Stimulated activated CD4-positive, alpha-beta T cell treated with anti-CD3 and anti-CD28 coated beads, TNF-alpha, amount 100 ng/mL, for 24 hours (primary cell): ENCODE results near the gene PLAC9.
"Not testable (repeated sequence)": the region's sequence is repeated elsewhere in the genome, so short reads cannot be mapped to it uniquely, and the experiment has no call there.

Experiments
- DNase-seq, 3 experiments: peaks; one replicate each; pipeline ENCODE4 v3.0.0-alpha.2; 2020; ENCODE audit warnings: low read depth in 3 of 3

Gene PLAC9, protein sequence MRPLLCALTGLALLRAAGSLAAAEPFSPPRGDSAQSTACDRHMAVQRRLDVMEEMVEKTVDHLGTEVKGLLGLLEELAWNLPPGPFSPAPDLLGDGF

GRCh38 chr10:80132299-80133139, at the start of gene PLAC9:
TSS of gene PLAC9 (plus strand) at chr10:80132730. CDS start at chr10:80132763, 33 bp downstream.
- no peak for DNase-seq

DNA sequence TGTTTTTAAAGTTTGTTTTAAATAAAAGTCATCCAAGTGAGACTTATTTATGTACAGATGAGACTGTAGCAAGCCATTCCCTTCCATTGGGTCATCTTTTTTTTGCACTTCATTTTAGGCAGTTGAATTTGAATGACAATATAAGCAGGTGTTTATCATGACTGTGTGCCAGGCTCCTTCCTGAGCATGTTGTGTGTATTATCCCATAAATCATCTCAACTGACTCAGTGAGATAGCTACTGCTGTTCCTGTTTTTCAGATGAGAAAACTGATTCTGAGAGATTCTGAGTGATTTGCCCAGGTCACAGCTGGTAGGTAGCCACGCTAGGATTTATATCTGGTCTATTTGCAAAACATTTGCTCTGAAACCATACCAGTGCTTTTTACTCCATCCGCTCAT, 42.4 kb upstream of the PLAC9 start:
- DNase-seq: no peak

DNA sequence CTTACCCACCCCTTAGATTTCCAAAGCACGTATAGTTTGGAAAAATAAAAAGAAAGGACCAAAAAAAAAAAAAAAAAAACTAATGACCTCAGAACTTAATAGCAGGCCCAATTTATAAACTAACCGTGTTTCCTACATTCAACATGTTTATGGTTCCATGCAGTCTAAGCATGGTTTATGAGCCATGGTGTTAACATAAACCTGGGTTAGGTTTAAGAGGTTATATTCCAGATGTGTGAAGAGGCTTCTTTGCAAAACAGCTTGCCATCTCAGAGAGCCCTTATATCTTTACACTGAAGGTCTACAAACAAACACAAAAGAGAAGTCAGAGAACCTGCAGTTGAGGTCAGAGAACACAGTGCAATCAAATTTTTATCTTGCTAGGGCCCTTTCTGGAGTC, 38.3 kb upstream of the PLAC9 start:
- no peak for DNase-seq

DNA sequence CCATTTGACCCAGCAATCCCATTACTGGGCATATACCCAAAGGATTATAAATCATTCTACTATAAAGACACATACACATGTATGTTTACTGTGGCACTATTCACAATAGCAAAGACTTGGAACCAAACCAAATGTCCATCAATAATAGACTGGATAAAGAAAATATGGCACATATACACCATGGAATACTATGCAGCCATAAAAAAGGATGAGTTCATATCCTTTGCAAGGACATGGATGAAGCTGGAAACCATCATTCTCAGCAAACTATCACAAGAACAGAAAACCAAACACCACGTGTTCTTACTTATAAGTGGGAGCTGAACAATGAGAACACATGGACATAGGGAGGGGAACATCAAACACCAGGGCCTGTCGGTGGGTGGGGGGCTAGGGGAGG, 34.3 kb upstream of the PLAC9 start:
- DNase-seq: not testable (repeated sequence)

DNA sequence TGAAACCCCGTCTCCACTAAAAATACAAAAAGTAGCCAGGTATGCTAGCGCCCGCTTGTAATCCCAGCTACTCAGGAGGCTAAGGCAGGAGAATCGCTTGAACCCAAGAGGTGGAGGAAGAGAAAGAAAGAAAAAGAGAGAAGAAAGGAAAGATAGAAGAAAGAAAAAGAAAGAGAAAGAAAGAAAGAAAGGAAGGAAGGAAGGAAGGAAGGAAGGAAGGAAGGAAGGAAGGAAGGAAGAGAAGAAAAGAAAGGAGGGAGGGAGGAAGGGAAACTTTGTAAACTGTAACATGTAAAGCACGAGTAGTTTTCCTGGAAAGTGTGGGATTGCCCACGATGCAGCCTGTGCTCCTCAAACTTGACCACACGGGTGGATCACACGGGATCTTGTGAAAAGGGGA, 33.2 kb upstream of the PLAC9 start:
- DNase-seq: not testable (repeated sequence)

GRCh38 chr10:80100116-80100515, 32.4 kb upstream of the PLAC9 start:
- no peak for DNase-seq

DNA sequence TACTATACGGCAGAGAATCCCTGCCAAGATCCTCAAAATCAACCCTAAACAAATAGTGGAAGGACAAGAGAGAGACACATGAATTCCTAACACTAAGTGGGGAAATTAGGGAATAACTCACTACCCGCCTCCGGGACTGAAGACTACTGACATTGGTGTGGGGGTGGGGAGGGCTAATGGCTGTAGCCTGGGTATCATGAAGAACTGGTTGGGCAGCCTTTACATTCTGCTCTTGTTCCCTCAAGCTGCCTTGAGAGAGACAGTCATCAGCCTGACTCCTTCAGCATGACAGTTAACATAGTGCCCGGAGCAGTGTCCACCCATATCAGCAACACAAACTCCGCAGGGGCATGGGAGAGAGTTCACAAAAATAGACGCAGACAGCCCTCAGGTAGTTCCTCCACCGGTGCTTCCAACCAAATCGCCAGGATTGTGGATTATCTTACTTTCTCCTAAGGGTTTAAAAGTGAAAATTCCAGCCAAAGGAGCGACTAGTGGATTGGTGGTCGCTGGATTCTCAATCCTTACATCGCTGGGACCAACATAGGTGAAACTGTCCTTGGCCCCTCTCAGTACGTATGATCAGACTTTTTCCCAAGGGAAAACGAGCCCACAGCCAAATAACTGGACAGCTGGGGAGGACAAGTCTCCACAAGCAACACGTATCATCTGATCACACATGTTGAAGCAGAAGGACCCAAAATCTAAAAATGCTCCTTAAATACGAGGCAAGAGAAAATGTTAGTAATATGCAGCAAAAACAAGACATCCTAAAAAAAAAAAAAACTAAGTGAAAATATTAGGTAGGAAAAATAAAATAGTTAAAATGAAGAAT, 31.5 kb upstream of the PLAC9 start:
- no peak for DNase-seq

- no peak for DNase-seq
These were observed 28.2 kb upstream of the PLAC9 start for GRCh38 chr10:80104066-80104926.

- DNase-seq: no peak
These were observed 23.8 kb upstream of the PLAC9 start for GRCh38 chr10:80108576-80109239.

GRCh38 chr10:80110986-80111385, 21.5 kb upstream of the PLAC9 start:
- DNase-seq: no peak

GRCh38 chr10:80118669-80119068, 13.9 kb upstream of the PLAC9 start:
- no peak for DNase-seq

DNA sequence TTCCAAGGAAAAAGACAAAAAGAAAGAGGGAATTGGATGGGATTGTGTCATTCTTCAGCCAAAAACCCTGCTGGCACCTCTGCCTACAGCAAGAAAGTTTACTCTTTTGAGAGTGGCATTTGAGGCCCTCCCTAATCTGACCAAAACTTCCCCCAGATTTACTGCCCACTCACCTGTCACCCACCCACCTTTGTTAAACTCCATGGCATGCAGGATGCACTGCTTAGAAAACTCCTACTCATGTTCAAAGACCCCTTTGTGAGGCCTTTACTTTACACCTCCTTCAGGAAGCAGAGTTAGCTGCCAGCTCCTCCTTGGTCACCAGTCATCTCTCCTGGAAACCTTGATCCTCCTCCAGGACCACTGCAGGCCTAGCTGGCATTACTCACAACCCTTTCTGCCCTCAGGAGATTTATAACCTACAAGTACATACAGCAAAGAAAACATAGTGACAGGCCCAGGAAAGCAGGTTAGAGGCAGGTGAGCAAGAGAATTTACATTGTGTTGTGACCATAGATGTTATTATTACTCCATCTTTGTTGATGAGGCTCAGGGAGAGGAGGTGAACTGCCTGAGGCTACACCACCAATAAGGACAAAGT, 10.3 kb upstream of the PLAC9 start:
- DNase-seq: no peak

- DNase-seq: no peak
These were observed 9.8 kb upstream of the PLAC9 start for GRCh38 chr10:80122746-80123145.

- no peak for DNase-seq
These were observed 5.7 kb upstream of the PLAC9 start for GRCh38 chr10:80126876-80127275.

- DNase-seq: no peak
These were observed 1.0 kb upstream of the PLAC9 start for GRCh38 chr10:80131499-80131901.

DNA sequence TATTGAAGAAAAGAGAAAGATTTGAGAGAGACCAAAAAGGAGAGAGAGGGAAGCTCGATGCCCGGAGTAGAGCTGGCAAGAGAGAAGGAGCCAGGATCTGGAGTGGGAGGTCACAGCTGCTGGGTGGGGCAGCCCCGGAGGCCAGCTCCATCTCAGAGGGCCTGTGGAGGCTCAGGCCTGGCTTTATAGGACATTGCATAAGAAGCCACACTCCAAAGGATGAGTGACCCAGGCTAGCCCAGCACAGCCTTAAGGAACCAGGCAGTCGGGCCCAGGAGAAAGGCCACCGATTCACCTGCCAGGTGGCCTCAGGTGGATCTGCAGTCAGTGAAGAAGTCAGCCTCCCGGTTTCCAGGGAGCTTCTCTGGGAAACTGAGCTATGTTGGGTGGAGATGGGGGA, 676 bp downstream of the PLAC9 start:
- DNase-seq: no peak

DNA sequence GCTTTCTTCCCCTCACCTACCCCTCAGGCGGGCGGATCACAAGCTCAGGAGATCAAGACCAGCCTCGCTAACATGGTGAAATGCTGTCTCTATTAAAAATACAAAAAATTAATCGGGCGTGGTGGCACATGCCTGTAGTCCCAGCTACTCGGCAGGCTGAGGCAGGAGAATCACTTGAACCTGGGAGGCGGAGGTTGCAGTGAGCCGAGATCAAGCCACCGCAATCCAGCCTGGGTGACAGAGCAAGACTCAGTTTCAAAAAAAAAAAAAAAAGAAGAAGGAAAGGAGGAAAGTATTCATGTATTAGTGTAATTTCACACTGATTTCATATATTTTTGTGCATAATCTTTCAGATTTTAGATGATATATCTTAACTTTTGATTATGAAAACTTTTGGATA, 1.2 kb downstream of the PLAC9 start:
- DNase-seq: not testable (repeated sequence)

GRCh38 chr10:80136134-80136571, 3.6 kb downstream of the PLAC9 start:
- DNase-seq: no peak

- DNase-seq: no peak
These were observed 4.7 kb downstream of the PLAC9 start for GRCh38 chr10:80137031-80137862.

DNA sequence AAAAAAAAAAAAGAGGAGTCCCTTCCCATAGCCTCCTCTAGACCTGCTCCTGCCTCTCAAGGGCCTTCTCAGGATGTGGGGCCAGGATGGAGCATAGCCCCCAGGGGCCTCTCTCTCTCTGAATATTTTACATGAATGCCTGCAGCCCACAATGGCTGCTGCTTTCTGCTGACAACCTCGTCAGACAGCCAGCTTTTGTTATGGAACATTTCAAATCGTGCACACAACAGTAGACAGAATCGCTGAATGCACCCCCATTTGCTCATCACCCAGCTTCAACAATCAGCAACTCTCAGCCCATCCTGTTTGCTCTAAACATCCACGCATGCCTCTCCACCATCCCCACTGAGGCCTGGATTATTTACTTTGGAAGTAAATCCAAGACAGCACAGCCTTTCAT, 5.4 kb downstream of the PLAC9 start:
- DNase-seq: no peak
